BLaER1 (cell line): Measurements from ENCODE around the gene TMEM250.

ENCODE experiments used
- H3K27ac ChIP-seq: shearing (Covaris generic); formaldehyde crosslinking; 2 replicates; pipeline ENCODE4 v1.8.1; 2022
- H3K27me3 ChIP-seq: shearing (Covaris generic); formaldehyde crosslinking; 2 replicates; pipeline ENCODE4 v1.8.1; 2022
- H3K36me3 ChIP-seq: shearing (Covaris generic); formaldehyde crosslinking; 2 replicates; pipeline ENCODE4 v1.8.1; 2022
- H3K4me1 ChIP-seq: shearing (Covaris generic); formaldehyde crosslinking; 2 replicates; pipeline ENCODE4 v1.8.1; 2022
- H3K4me2 ChIP-seq: shearing (Covaris generic); formaldehyde crosslinking; 2 replicates; pipeline ENCODE4 v1.8.1; 2022
- H3K4me3 ChIP-seq: shearing (Covaris generic); formaldehyde crosslinking; 2 replicates; pipeline ENCODE4 v1.8.1; 2022
- H3K9ac ChIP-seq: shearing (Covaris generic); formaldehyde crosslinking; 2 replicates; pipeline ENCODE4 v1.8.1; 2022
- H3K9me3 ChIP-seq: shearing (Covaris generic); formaldehyde crosslinking; 2 replicates; pipeline ENCODE4 v1.8.1; 2022
- H4K20me1 ChIP-seq: shearing (Covaris generic); formaldehyde crosslinking; 2 replicates; pipeline ENCODE4 v1.8.1; 2022
- Cebpa-rat ChIP-seq: shearing (Covaris generic); IDR thresholded peaks from 2 replicates; pipeline ENCODE4 v1.8.1; 2022

The TMEM250 gene

DNA sequence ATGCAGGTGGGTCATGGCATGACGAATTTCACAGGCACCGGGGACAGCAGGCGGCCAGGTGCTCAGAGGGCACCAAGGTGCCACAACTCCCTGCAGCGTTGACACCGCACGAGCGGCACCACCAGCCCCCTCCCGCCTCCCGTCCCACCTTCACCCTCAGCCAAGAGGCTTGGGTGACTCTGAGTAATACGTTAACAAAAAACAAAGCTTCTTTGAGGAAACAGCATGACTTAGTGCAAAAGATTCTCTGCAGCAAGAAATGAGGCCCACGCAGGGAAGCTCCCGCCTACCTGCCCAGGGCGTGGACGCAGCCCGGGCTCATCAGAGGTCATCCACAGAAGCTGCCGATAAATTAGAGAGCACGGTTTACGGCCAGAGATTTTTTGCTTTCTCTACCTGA, 4.1 kb downstream of the TMEM250 start:
- Histone ChIP-seq H3K4me1 (peaks cover 50% of the 10 kb centered on the region), H3K4me3 (no peak overlapping the region)
- TF ChIP-seq Cebpa-rat: no peak

DNA sequence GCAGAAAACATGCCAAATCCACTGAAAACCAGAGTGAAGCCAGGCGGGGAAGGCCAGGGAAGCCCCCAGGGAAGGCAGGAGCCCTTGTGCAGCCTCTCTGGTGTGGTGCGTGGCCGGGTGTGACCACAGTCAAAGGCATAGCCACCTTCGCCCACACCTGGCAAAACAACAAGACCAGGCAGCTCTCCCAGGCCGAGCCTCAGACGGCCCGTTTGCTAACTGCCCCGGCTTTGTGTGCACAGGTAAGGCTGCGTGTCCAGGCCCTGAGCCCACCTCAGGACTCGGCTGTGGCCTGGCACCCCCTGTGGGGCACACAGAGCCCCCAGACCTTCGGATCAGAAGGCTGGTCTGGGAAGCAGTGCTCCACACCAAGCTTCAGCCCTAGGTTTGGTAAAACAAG, 6.1 kb downstream of the TMEM250 start:
- no peaks in the 10 kb centered on the region for H3K27me3 ChIP-seq
- H3K9ac ChIP-seq: peak overlapping the region; percentile 68; the same call in 1 of the 2 replicates
- peak overlapping the region; percentile 90 for H3K27ac ChIP-seq
- H3K9me3 ChIP-seq: no peaks in the 10 kb centered on the region
- peaks cover 33% of the 10 kb centered on the region for H3K36me3 ChIP-seq
- H3K4me2 ChIP-seq: peak overlapping the region; percentile 89
- no peak overlapping the region for H3K4me3 ChIP-seq
- no peak for TF ChIP-seq Cebpa-rat
- H3K4me1 ChIP-seq: peaks cover 65% of the 10 kb centered on the region
- no peaks in the 10 kb centered on the region for H4K20me1 ChIP-seq

More for the DNA sequence above, 4.1 kb downstream of the TMEM250 start:
- Histone ChIP-seq H3K9ac (no peak overlapping the region), H3K9me3 (no peaks in the 10 kb centered on the region), H3K36me3 (peaks cover 33% of the 10 kb centered on the region), H3K27ac (no peak overlapping the region), H4K20me1 (no peaks in the 10 kb centered on the region), H3K27me3 (no peaks in the 10 kb centered on the region), H3K4me2 (no peak overlapping the region)

DNA sequence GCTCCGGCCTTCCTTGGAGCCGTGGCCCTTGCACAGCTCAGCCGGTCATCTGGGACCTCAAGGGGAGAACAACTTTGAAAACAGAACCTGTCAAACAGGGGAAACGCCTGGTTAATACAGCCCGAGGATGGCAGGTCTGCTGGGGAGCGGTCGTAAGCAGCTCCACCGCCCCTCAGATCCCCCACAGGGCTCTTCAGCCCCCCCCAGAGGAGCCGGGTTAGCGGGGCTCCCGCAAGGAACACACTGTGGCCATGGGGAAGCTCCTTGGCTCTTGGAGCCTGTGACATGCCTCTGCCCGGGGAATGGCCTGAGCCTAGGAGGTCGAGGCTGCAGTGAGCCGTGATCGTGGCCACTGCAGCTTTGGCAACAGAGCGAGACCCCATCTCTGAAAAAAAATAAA, 6.8 kb downstream of the TMEM250 start:
- no peak for TF ChIP-seq Cebpa-rat
- peak overlapping the region; percentile 89 for H3K4me2 ChIP-seq
- H4K20me1 ChIP-seq: no peaks in the 10 kb centered on the region
- no peak overlapping the region for H3K4me3 ChIP-seq
- H3K9ac ChIP-seq: peak overlapping the region; percentile 68; the same call in 1 of the 2 replicates
- H3K27me3 ChIP-seq: no peaks in the 10 kb centered on the region
- H3K9me3 ChIP-seq: no peaks in the 10 kb centered on the region
- H3K27ac ChIP-seq: peak overlapping the region; percentile 90
- peaks cover 29% of the 10 kb centered on the region for H3K36me3 ChIP-seq
- H3K4me1 ChIP-seq: peaks cover 65% of the 10 kb centered on the region

DNA sequence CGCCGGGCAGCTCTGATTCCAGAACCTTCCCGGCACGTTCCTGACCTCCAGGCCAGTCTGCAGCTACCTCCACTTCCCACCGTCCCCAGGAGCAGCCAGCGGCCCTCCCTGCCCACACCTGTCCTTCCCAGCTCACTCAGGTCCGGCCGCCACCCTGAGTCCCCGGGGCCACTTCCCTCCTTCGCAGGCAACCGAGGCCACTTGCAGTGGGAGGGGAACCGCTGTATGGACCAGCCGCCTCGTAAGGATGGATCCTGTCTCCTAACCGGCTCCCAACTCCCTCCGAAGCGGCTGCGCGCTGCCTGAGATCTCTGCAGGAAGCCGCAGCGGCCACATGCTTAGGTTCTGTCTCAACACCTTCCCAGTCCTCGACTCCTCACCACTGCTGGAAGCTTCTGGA, 7.5 kb downstream of the TMEM250 start:
- Histone ChIP-seq H3K4me1 (peaks cover 68% of the 10 kb centered on the region), H3K27ac (peak overlapping the region; percentile 90), H3K4me2 (peak overlapping the region; percentile 89), H3K9ac (peak overlapping the region; percentile 68; the same call in 1 of the 2 replicates), H3K36me3 (peaks cover 21% of the 10 kb centered on the region), H3K4me3 (no peak overlapping the region), H3K9me3 (no peaks in the 10 kb centered on the region), H3K27me3 (no peaks in the 10 kb centered on the region), H4K20me1 (no peaks in the 10 kb centered on the region)
- no peak for TF ChIP-seq Cebpa-rat

DNA sequence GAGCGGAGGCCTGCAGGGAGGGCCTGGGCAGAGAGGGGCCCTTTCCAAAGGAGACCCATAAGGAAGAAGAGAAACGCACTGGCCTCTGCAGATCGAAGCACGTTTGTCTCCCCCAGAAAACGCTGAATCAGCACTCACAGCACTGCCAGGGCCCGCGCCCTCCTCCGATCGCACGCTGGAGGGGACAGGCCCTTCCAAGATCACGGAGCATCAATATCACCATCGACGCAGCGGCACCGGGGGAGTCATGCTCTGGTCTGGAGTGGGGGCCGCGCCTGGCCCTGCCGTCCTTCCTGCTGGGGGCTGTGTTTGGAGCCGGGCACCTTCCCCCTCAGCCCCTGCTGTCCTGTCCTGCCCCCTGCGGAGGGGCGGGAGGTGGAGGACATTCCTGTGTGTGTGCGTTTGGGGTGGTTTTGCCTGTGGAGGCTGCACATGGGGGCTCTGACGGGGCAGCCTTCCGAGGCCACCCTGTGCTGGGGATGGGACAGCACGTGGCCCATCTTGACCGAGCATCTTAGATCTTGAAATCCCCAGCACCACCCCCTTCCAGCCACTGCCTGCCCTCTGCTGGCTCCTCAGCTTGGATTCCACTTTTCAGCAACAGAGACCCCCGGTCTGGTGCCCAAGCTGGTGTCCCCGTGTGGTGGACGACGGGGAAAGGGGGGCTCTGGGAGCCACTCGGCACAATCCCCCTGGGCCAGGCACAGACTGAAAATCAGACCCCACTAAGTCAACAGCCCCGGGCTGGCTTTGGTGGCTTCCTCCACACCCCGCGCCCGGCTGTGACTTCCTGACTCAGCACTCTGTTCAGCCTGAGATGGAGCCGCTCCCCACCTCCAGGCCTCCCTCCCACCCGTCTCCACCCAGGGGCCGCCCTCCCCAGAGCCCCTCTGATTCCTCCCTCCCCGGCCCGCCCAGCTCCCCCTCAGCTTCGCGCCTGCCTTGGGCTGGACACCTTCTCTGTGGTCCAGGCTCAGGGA, 8.3 kb downstream of the TMEM250 start:
- Histone ChIP-seq H3K9me3 (no peaks in the 10 kb centered on the region), H3K27me3 (no peaks in the 10 kb centered on the region), H4K20me1 (no peaks in the 10 kb centered on the region), H3K4me1 (peaks cover 77% of the 10 kb centered on the region), H3K36me3 (peaks cover 13% of the 10 kb centered on the region), H3K27ac (peak overlapping the region; percentile 90), H3K9ac (peak overlapping the region; percentile 68), H3K4me2 (peak overlapping the region; percentile 89), H3K4me3 (peak overlapping the region; percentile 61)
- no peak for TF ChIP-seq Cebpa-rat

DNA sequence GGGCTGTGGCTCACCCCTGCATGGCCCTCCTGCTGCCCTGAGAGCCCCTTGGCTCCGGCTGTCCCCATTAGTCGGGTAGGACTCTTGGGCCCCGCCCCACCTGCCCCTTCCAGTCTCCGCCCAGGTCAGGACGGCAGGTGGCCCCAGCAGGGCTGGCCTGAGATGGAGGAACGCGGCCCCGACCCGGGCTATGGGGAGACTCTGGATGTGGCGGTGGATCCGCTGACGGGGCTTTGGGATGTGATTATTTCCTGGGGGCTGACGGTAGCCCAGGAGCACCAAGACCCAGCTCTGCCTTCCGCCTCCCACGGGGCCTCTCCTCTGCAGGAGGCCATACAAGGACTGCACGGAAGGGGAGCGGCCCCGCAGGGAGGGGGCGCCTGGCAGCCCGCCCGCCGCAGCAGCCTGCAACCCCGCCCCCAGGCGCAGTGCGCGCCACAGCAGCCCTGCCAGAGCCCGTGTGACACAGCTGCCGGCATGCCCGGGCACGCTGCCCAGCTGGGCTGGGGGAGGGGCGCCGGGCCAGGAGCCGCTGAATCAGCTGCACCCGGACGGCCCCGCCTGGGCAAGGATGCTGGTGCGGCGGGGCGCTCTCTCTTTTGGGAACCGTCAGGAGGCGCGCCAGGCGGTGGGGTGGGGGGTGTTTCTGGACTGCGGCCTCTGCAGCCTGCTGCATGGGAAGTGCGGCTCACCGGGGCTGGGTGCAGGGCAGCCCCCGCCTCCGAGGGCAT, 9.2 kb downstream of the TMEM250 start:
- Histone ChIP-seq H4K20me1 (no peaks in the 10 kb centered on the region), H3K36me3 (peaks cover 5% of the 10 kb centered on the region), H3K9ac (peak overlapping the region; percentile 71), H3K9me3 (no peaks in the 10 kb centered on the region), H3K4me1 (peaks cover 85% of the 10 kb centered on the region), H3K4me2 (peak overlapping the region; percentile 89), H3K27me3 (no peaks in the 10 kb centered on the region), H3K27ac (peak overlapping the region; percentile 90), H3K4me3 (peak overlapping the region; percentile 61)
- no peak for TF ChIP-seq Cebpa-rat

DNA sequence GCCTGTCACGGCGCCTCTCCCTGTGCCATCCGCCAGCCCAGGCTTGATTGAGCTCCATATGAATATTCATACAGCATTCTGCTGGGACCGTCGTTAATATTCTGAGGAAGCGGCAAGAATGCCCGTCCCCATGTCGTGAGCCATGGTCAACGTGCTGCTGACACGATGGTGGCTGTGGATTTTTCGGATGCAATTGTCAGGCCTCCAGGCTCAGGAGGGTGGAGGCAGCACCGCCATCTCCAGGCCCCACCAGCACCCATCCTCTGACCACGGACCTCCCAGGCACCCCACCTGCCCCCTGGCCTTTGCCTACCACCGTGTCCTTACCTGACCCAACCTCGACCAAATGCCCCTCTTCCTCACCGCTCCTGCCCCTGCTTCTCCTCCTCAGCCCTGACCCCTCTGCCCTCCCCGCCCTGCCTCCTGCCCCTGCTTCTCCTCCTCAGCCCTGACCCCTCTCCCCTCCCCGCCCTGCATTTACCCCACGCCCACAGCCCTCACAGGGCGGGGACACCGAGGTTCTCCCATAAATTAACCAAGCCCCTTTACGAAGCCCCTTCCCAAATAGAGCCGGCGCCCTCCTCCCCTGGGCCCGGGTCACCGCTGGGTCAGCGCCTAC, 9.9 kb downstream of the TMEM250 start:
- H3K9me3 ChIP-seq: no peaks in the 10 kb centered on the region
- no peaks in the 10 kb centered on the region for H3K27me3 ChIP-seq
- H3K36me3 ChIP-seq: no peaks in the 10 kb centered on the region
- H4K20me1 ChIP-seq: no peaks in the 10 kb centered on the region
- H3K4me3 ChIP-seq: peak overlapping the region; percentile 61
- no peak for TF ChIP-seq Cebpa-rat
- H3K4me2 ChIP-seq: peak overlapping the region; percentile 89
- peaks cover 93% of the 10 kb centered on the region for H3K4me1 ChIP-seq
- H3K9ac ChIP-seq: peak overlapping the region; percentile 71
- H3K27ac ChIP-seq: peak overlapping the region; percentile 86

DNA sequence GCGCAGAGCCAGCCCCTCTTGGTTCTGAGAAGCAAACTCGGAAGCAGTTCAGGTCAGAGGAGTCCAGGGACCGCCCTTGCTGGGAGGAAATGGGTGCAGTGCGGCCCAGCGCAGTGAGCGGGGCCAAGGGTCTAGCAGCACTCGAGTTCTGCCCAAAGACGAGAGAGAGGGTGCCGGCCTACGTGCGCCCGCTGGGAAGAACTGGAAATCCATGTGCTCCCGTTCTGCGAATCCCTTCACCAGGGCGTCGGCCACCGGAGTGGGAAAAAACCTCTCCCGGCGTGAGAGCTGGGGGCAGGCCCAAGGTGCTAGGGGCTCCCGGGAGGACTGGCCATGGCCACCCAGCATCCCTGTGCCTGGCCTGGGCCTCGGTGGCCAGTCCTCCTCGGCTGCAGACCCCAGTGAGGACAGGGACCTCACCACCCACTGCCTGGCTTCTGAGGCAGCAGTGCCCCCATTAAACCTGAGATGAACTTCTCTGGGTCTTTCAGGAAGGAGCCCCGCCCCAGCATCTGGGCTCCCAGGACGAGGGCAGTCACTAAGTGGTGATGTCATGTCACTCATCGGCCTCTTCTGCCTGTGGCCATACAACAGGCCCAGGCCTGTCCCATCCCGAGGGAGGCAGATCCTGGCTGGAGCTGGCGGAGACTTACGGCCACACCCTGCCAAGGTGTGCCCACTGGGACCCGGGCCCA, 10.6 kb downstream of the TMEM250 start:
- no peaks in the 10 kb centered on the region for H3K9me3 ChIP-seq
- peak overlapping the region; percentile 89 for H3K4me2 ChIP-seq
- H4K20me1 ChIP-seq: no peaks in the 10 kb centered on the region
- no peak overlapping the region for H3K4me3 ChIP-seq
- H3K4me1 ChIP-seq: peaks cover 97% of the 10 kb centered on the region
- H3K27me3 ChIP-seq: no peaks in the 10 kb centered on the region
- no peak for TF ChIP-seq Cebpa-rat
- peak overlapping the region; percentile 86 for H3K27ac ChIP-seq
- no peak overlapping the region; the same call in 1 of the 2 replicates for H3K9ac ChIP-seq
- H3K36me3 ChIP-seq: no peaks in the 10 kb centered on the region
